Nephron progenitor cell (in vitro differentiated cells): Measurements from ENCODE around the gene RBM19.

Experiments
- DNase-seq: peaks from one replicate; pipeline ENCODE4 v3.0.0; 2021
- H3K27ac Mint-ChIP-seq: 2 replicates; pipeline ENCODE4 v1.8.0; 2021; ENCODE audit warnings: mild to moderate bottlenecking, moderate library complexity, mixed read lengths
- H3K27me3 Mint-ChIP-seq: 2 replicates; pipeline ENCODE4 v1.8.0; 2021; ENCODE audit warnings: mild to moderate bottlenecking, low read depth, mixed read lengths; ENCODE audit not compliant: poor library complexity
- H3K36me3 Mint-ChIP-seq: 2 replicates; pipeline ENCODE4 v1.8.0; 2021; ENCODE audit warnings: low read depth, mixed read lengths
- H3K4me1 Mint-ChIP-seq: 2 replicates; pipeline ENCODE4 v1.8.0; 2021; ENCODE audit warnings: mixed read lengths
- H3K4me3 Mint-ChIP-seq: 2 replicates; pipeline ENCODE4 v1.8.0; 2021; ENCODE audit warnings: mild to moderate bottlenecking, moderate library complexity, mixed read lengths
- H3K9me3 Mint-ChIP-seq: 2 replicates; pipeline ENCODE4 v1.8.0; 2021; ENCODE audit warnings: mild to moderate bottlenecking, moderate library complexity, mixed read lengths
- CTCF ChIP-seq: fragments of 200-600 bp; sonication (generic); IDR thresholded peaks from 2 replicates; pipeline ENCODE4 v1.5.0; 2021; ENCODE audit warnings: antibody characterized with exemption

RBM19 gene

GRCh38 chr12:113962733-113963132 lies 3.4 kb downstream of the RBM19 start:
- Mint-ChIP-seq H3K9me3 (no peaks in the 10 kb centered on the region), H3K36me3 (peaks cover 16% of the 10 kb centered on the region), H3K27me3 (peaks cover 14% of the 10 kb centered on the region), H3K27ac (no peak overlapping the region), H3K4me3 (no peak overlapping the region), H3K4me1 (peaks cover 22% of the 10 kb centered on the region)
- no peak for DNase-seq
- no peak for TF ChIP-seq CTCF

GRCh38 chr12:113961921-113962710 lies 4.0 kb downstream of the RBM19 start:
- Mint-ChIP-seq H3K27ac (no peak overlapping the region), H3K4me1 (peaks cover 22% of the 10 kb centered on the region), H3K27me3 (peaks cover 8% of the 10 kb centered on the region), H3K4me3 (no peak overlapping the region), H3K9me3 (no peaks in the 10 kb centered on the region), H3K36me3 (peaks cover 16% of the 10 kb centered on the region)
- no peak for DNase-seq
- TF ChIP-seq CTCF, result no peak

GRCh38 chr12:113960030-113960429 lies 6.1 kb downstream of the RBM19 start:
- Mint-ChIP-seq H3K9me3 (no peaks in the 10 kb centered on the region), H3K36me3 (peaks cover 27% of the 10 kb centered on the region), H3K4me3 (no peak overlapping the region)

GRCh38 chr12:113959096-113959495 lies 7.0 kb downstream of the RBM19 start:
- no peak for DNase-seq
- Mint-ChIP-seq H3K27me3 (no peaks in the 10 kb centered on the region), H3K9me3 (no peaks in the 10 kb centered on the region), H3K4me3 (no peak overlapping the region), H3K4me1 (peaks cover under 1% of the 10 kb centered on the region), H3K36me3 (peaks cover 32% of the 10 kb centered on the region), H3K27ac (no peak overlapping the region)
- TF ChIP-seq CTCF, result no peak

More at GRCh38 chr12:113960030-113960429, 6.1 kb downstream of the RBM19 start:
- DNase-seq, result no peak
- no peaks in the 10 kb centered on the region for H3K27me3 Mint-ChIP-seq
- peaks cover 10% of the 10 kb centered on the region for H3K4me1 Mint-ChIP-seq
- no peak for TF ChIP-seq CTCF
- no peak overlapping the region for H3K27ac Mint-ChIP-seq

GRCh38 chr12:113958108-113958507 lies 8.0 kb downstream of the RBM19 start:
- H3K27me3 Mint-ChIP-seq, result no peaks in the 10 kb centered on the region
- no peak for TF ChIP-seq CTCF
- no peak overlapping the region for H3K4me3 Mint-ChIP-seq
- H3K36me3 Mint-ChIP-seq, result peaks cover 32% of the 10 kb centered on the region
- H3K9me3 Mint-ChIP-seq, result no peaks in the 10 kb centered on the region
- no peaks in the 10 kb centered on the region for H3K4me1 Mint-ChIP-seq
- no peak overlapping the region for H3K27ac Mint-ChIP-seq
- DNase-seq, result no peak

GRCh38 chr12:113957627-113958026 lies 8.5 kb downstream of the RBM19 start:
- Mint-ChIP-seq H3K4me1 (no peaks in the 10 kb centered on the region), H3K4me3 (no peak overlapping the region), H3K36me3 (peaks cover 32% of the 10 kb centered on the region), H3K9me3 (no peaks in the 10 kb centered on the region), H3K27me3 (no peaks in the 10 kb centered on the region), H3K27ac (no peak overlapping the region)
- no peak for TF ChIP-seq CTCF
- no peak for DNase-seq
